IPS-11a (cell line): ENCODE results near the gene HTRA3.
"Not testable (repeated sequence)": the region's sequence is repeated elsewhere in the genome, so short reads cannot be mapped to it uniquely, and the experiment has no call there.

ENCODE experiments used
- H3K4me3 ChIP-seq: one replicate; pipeline ENCODE4 v1.5.1; 2013; ENCODE audit warnings: low read depth, low read length, control low read depth

HTRA3 gene

DNA sequence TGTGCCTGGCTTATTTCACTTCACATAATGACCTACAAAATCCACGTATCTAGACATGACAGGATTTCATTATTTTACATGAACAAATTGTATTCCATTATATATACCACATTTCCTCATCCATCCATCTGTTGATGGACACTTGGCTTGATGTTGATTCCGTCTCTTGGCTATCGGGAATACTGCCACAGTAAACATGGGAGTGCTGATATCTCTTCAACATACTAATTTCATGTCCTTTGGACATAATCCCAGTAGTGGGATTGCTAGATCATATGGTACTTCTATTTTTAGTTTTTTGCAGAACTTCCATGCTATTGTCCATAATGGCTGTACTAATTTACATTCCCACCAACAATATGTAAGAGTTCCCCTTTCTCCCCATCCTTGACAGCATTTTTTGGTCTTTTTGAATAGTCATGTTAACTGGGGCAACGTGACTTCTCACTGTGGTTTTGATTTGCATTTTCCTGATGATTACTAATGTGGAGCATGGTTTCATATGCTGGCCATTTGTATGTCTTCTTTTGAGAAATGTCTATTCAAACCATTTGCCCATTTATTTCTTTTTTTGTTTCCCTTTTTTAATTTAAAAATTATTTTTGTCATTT, 68.9 kb downstream of the HTRA3 start:
- no peak overlapping the region for H3K4me3 ChIP-seq

- no peak overlapping the region for H3K4me3 ChIP-seq
Observed at GRCh38 chr4:8340781-8341241, 71.3 kb downstream of the HTRA3 start.

DNA sequence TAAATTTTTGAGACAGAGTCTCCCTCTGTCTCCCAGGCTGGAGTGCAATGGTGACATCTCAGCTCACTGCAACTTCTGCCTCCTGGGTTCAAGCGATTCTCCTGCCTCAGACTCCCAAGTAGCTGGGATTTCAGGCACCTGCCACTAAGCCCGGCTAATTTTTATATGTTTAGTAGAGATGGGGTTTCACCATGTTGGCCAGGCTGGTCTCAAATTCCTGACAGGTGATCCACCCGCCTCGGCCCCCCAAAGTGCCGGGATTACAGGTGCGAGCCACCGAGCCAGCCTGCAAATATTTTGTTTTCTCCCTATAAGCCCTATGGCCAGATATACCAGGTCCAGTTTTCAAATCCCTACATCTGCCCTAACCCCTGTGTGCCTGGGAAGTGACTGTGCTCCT, 71.7 kb downstream of the HTRA3 start:
- not testable (repeated sequence) for H3K4me3 ChIP-seq

GRCh38 chr4:8341691-8342090, 72.1 kb downstream of the HTRA3 start:
- no peak overlapping the region for H3K4me3 ChIP-seq

GRCh38 chr4:8342651-8343261, 73.2 kb downstream of the HTRA3 start:
- no peak overlapping the region for H3K4me3 ChIP-seq

GRCh38 chr4:8343262-8343966, 73.9 kb downstream of the HTRA3 start:
- no peak overlapping the region for H3K4me3 ChIP-seq

GRCh38 chr4:8343967-8344331, 74.4 kb downstream of the HTRA3 start:
- H3K4me3 ChIP-seq, result no peak overlapping the region

DNA sequence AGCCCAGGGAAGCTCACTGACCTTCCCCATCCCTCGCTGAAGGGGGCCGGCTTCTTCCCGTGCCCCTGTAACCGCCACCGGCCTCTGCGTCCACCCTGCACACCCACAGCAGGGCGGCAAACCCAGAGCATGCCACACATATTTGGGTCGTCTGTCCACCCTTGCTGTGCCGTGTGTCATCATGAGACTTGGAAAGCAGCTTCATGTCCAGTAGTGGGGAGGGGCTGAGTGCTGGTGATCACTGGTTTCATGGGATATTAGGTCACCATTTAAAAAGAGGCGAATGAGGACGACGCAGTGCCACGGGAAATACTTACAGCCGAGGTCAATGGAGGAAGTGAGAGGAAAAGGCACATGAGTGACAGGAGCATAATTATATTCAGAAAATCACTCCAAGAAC, 74.8 kb downstream of the HTRA3 start:
- H3K4me3 ChIP-seq, result no peak overlapping the region

DNA sequence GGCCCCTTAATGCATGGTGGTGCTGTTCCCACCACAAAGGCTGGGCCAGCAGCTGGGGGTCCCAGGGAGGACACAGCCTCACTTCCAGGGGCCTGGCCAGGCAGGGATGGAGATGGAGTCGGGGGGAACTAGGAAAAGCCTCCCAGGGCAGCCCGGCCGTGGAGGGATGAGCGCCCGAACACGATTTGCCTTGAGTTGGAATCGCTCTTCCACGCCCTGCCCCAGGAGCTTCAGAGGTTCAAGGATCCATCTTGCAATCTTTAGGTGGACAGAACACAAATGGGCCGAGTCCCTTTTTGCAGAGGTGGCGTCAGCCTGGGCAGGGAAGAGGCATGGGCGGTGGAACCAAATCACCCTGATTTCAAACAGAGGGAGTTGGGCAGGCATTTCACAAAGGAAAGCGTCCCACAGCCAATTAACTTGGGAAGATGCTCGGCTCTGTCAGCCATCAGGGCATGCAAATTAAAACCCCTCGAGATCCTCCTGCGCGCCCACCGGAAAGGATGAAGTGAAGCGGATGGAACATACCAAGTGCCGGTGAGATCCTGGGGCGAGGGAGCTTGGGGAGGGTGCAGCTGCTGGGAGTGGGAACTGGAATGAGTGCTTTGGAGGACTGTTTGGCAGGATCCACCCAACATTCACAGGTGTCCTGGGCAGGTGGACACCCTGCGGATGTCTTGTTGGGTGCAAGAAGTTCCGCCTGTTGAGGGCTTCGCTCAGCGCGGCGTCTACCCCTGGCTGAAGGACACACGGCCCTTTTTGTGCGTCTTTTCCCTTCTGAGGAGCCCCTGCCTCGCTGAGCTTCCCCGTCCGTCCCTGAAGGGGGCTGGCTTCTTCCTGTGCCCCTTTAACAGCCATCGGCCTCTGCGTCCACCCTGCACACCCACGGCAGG, 75.7 kb downstream of the HTRA3 start:
- no peak overlapping the region for H3K4me3 ChIP-seq

- H3K4me3 ChIP-seq, result no peak overlapping the region
Observed at GRCh38 chr4:8345946-8346814, 76.6 kb downstream of the HTRA3 start.

DNA sequence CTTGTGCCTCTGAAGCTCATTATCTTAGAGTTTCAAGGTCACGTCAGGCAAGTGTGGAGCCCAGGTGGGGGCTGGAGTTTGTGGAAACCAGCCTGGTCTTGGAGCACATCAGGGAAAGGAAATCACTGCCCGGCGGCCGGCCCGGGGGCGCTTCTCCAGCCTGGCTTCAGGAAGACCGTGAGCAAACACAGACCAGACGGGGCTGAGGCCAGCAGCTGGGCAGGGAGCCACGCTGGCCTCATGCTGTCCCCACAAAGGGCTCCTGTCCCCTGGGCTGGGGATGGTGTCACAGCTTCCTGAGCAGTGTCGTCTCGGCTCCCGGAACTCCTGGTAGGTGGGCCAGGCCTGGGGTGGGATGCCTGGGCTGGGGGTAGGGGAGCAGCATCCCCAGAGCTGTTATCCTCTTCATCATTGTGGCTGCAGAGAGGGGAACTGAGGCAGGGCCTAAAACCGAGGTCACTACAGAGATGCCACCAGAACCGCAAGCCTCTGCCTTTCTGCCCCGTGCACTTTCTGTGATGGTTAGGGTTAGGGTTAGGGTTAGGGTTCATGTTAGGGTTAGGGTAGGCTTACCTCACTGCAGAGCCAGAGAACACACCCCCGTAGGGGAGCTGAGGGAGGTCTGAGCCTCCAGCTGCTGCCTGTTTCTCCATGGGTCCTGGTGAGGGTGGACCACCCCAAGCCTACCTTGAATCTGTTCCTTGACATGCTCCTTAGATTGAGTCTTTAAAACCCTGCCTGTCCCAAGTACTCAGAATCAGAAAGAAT, 77.5 kb downstream of the HTRA3 start:
- H3K4me3 ChIP-seq, result no peak overlapping the region

DNA sequence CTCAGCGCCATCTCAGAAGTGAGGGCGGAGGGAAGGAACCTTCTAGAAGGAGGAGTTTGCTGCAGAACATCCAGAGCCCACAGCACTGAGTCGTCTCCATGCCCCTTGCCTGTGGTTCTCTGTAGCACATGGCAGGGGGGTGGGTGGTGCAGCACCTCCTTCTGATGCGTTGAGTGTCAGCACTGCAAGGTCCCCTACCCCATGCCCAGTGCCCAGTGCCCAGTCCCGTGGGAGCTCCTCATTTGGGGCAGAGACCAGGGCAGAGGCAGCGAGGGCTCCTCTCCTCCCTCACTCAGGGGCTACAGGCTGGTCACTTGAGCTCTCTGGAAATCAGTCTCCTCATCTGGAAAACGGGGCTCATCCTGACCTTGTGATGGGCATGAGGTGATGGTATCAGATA, 78.1 kb downstream of the HTRA3 start:
- no peak overlapping the region for H3K4me3 ChIP-seq

GRCh38 chr4:8348071-8348470, 78.5 kb downstream of the HTRA3 start:
- no peak overlapping the region for H3K4me3 ChIP-seq

GRCh38 chr4:8349236-8349635, 79.7 kb downstream of the HTRA3 start:
- not testable (repeated sequence) for H3K4me3 ChIP-seq

GRCh38 chr4:8349664-8350236, 80.2 kb downstream of the HTRA3 start:
- H3K4me3 ChIP-seq, result no peak overlapping the region

DNA sequence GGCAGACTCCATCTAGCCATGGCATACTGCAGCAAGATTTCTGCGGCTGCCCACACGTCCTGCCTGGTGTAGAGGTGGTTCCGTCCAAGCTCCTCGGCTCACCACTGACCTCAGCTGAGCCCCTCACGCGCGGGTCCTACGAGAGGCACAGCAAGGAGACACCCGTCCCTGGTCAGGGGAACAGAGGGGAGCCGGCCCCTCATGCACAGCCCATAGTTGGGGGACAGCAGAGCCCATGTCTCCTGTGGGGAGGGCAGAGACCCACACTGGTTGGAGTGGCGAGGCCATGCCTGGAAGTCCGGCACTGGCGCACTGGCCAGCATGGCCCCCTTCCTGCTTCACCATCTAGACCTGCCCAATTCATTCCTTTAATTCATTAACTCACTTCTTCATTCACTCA, 80.8 kb downstream of the HTRA3 start:
- H3K4me3 ChIP-seq, result no peak overlapping the region

- no peak overlapping the region for H3K4me3 ChIP-seq
Observed at GRCh38 chr4:8350841-8351461, 81.4 kb downstream of the HTRA3 start.

DNA sequence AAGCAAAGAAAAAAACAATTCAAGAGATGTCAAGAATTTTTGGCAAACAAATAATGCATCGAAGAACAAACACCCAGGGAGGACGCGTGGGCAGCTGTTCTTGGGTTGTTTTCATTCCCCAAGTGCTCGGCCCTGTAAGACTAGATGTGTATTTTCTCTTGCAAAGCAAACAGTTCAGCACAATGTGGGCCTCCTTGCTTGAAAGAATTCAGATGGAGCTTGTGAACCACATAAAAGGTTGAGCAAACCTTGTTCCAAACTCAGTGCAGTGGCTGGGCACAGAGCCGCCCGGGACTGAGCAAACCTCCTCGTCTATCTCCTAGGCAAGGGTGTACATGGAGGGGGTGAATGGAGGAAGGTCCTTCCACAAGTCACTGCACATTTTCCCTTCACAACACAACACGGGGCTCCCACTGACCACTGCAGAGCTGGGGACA, 82.4 kb downstream of the HTRA3 start:
- H3K4me3 ChIP-seq, result no peak overlapping the region
